ENCODE results near the gene DGKB.

The DGKB gene

GRCh38 chr7:14229047-14229446, 673.5 kb downstream of the DGKB start:
- no peak overlapping the region for H3K27ac ChIP-seq
- TF ChIP-seq CTCF (conservative IDR thresholded peaks at IDR 0.05): no peak

DNA sequence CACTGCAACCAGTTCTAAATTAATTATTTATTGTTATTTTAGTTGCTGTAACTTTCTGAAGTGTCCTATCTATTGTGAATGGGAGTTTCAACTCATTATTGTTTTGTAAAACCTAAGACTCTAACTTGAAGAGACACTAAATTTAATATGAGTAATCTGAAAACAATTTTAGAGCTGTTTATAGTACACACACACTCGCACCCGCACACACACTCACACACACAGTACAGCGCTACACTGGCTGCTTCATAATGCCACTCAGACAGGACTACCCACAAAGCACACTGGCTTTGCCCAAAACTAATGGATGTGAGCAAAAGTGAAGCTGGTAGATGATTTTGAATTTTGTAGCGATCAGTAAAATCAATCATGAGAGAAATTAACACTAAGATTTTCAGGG, 674.2 kb downstream of the DGKB start:
- H3K27ac ChIP-seq: no peak overlapping the region
- no peak for TF ChIP-seq CTCF (conservative IDR thresholded peaks at IDR 0.05)

- no peak for TF ChIP-seq CTCF (conservative IDR thresholded peaks at IDR 0.05)
- no peak overlapping the region for H3K27ac ChIP-seq
These were observed 676.4 kb downstream of the DGKB start for GRCh38 chr7:14226126-14226525.

DNA sequence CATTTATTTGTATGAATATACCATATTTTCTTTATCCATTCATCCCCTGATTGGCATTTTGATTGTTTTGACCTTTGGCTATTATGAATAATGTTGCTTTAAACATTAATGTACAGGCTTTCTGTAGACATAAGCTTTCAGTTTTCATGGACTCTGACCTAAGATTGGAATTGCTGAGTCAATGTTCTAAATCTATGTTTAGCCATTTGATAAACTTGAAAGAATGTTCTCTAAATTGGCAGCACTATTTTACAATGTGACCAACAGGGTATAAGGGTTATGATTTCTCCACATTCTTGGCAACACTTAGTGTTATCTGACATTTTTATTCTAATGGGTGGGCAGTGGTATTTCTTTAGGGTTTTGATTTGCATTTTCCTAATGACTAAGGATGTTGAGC, 683.4 kb downstream of the DGKB start:
- TF ChIP-seq CTCF (conservative IDR thresholded peaks at IDR 0.05): no peak
- H3K27ac ChIP-seq: no peak overlapping the region

DNA sequence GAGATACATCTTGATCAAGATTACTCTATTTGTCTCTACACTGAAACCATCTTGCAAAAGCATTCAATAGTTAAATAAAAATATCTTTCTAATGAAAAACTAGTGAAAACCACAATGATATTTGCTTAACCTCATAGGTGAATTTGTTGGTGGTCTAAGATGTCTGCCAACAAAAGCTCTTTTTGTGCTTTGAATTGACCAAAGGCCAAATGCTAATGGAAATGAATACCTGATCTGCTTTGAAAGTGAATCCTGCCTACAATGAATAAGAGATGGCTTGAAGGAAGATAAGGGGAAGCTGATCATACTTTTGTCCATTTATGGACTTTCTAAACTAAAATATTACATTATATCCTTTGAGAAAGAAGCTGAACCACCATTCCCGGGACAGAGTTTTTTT, 684.2 kb downstream of the DGKB start:
- no peak for TF ChIP-seq CTCF (conservative IDR thresholded peaks at IDR 0.05)

GRCh38 chr7:14209896-14210484, 692.6 kb downstream of the DGKB start:
- no peak overlapping the region for H3K27ac ChIP-seq
- no peak for TF ChIP-seq CTCF (conservative IDR thresholded peaks at IDR 0.05)

More for the DNA sequence above, 684.2 kb downstream of the DGKB start:
- H3K27ac ChIP-seq: no peak overlapping the region

- no peak overlapping the region for H3K27ac ChIP-seq
- TF ChIP-seq CTCF (conservative IDR thresholded peaks at IDR 0.05): no peak
These were observed 694.8 kb downstream of the DGKB start for GRCh38 chr7:14207711-14208110.

All from VCaP (cell line).